VCaP (cell line): ENCODE data around the gene ADGRD2.

Experiments used
- H3K27ac ChIP-seq: fragments of 450-650 bp; 2 replicates; pipeline ENCODE4 v1.5.1; 2017
- CTCF ChIP-seq: fragments of 450-650 bp; conservative IDR thresholded peaks from 2 replicates; pipeline ENCODE4 v1.5.1; 2017; ENCODE audit warnings: mild to moderate bottlenecking, moderate library complexity

Gene ADGRD2

GRCh38 chr9:124426361-124426760 is 23.9 kb upstream of the ADGRD2 start:
- TF ChIP-seq CTCF, result no peak
- no peak overlapping the region for H3K27ac ChIP-seq

DNA sequence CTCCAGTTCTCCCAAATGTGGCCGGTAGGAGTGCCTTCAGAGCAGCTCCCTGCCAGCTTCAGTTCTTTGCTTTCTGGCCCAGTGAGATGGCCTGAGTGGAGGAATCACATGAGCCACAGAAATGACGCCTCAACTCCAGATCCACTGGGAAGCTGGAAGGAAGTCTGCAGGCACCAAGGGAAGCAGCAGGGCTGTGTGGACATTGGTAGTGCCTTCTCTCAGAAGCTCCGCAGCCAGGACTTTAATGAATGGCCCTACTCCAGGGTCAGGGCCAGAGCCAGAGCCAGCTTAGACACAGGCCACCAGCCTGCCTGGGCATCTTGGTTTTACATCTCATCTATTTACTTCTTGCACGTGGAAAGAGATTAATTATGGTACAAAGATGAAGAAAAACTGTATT is 23.0 kb upstream of the ADGRD2 start:
- TF ChIP-seq CTCF, result no peak

DNA sequence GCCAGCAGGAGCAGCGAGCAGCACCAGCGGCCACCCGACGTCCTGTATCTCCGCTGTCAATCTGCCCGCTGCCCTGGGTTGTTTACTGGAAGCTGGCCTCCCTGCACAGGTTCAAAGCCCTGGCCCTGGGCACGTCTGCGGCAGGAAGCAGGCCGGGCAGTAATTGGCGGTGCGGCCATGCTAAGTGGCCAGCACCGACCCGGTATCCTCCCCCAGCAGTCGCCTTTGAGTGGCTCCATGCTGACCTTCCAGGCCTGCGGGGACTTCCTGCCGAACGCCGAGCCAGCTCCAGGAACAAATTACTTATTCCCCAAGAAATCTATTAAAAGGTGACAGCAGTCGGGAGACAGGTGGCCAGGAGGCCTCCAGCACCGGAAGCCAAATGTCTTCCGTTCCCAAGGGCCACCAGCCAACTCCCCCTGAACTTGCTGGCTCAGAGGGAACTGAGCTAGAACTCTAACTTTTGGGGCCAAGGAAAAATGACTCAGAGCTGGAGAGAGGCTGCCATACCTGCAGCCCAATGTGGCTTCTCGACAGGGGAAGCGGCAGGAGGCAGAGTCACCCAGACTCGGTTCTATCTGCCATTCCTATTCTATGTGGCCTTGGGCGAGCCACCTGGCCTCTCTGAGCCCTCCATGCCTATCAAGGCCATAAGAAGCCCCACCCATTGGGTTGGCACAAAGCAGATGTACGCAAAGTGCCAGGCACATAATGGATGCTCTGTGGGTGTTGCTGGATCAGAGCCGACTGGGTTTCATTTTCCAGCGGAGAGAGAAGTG is 21.3 kb upstream of the ADGRD2 start:
- H3K27ac ChIP-seq, result no peak overlapping the region
- no peak for TF ChIP-seq CTCF

More for the DNA sequence above, 23.0 kb upstream of the ADGRD2 start:
- no peak overlapping the region for H3K27ac ChIP-seq

GRCh38 chr9:124429530-124429867 is 20.8 kb upstream of the ADGRD2 start:
- TF ChIP-seq CTCF, result no peak
- no peak overlapping the region for H3K27ac ChIP-seq

GRCh38 chr9:124436320-124436719 is 13.9 kb upstream of the ADGRD2 start:
- no peak overlapping the region for H3K27ac ChIP-seq
- TF ChIP-seq CTCF, result no peak

GRCh38 chr9:124437086-124437485 is 13.2 kb upstream of the ADGRD2 start:
- no peak overlapping the region for H3K27ac ChIP-seq
- no peak for TF ChIP-seq CTCF

DNA sequence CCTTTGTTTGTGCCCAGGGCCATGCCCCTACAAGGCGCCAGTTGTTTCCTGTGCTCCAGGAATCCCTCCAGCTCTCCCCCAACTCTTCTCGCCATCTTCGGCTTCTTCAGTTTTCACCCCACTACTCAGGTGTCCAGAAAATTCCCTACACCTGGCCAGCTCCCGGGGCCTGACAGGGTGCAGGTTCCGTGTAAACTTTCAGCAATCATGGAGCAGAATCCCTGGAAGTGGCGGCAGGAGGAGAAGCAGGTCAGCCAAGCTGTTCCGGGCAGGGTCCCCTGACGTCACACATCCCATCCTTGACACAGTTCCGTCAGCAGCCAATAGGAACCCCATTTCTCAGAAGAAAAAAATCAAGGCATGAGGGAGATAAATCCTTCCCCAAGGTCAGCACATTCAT is 12.2 kb upstream of the ADGRD2 start:
- TF ChIP-seq CTCF, result no peak
- no peak overlapping the region for H3K27ac ChIP-seq
